Body of pancreas (tissue), 4 donors: ENCODE results near the gene POLR3A.

Experiments used
- CTCF ChIP-seq, 7 experiments: fragments of 450-650 bp in 4 of 7; fragments of 200-600 bp in 3 of 7; sonication (generic) in 3 of 7; IDR thresholded peaks; one replicate each; pipeline ENCODE4 v1.5.1; 2016 to 2019; ENCODE audit warnings: antibody characterized with exemption in 7 of 7
- POLR2A ChIP-seq, 3 donors: fragments of 450-650 bp; IDR thresholded peaks; one replicate each; pipeline ENCODE4 v1.6.1; 2016; ENCODE audit warnings: antibody characterized with exemption in 3 of 3, mild to moderate bottlenecking in 2 of 3

- TF ChIP-seq POLR2A (IDR thresholded peaks at IDR 0.05) = no peak
- TF ChIP-seq CTCF (IDR thresholded peaks at IDR 0.05) = no peak
Observed at GRCh38 chr10:77927402-77928246, 101.7 kb downstream of the POLR3A start.
